Osteoblast (primary cell): ENCODE results near the gene TBC1D24. TPM values are rescaled to one million over a fixed set of nuclear protein-coding genes. Genes with fewer than 3 reads are reported as not detected.
"Not testable (repeated sequence)": the region's sequence is repeated elsewhere in the genome, so short reads cannot be mapped to it uniquely, and the experiment has no call there.

ENCODE experiments used
- DNase-seq: peaks from one replicate; pipeline ENCODE4 v3.0.0; 2011; ENCODE audit warnings: low spot score, mixed read lengths; ENCODE audit not compliant: insufficient read length; ENCODE audit errors: missing footprints
- H2AFZ ChIP-seq: 2 replicates; pipeline ENCODE4 v1.6.0; 2011; ENCODE audit warnings: mild to moderate bottlenecking, low read length
- H3K27ac ChIP-seq: 2 replicates; pipeline ENCODE4 v1.5.1; 2011; ENCODE audit warnings: mild to moderate bottlenecking, low read depth, low read length, moderate library complexity
- H3K27me3 ChIP-seq: 2 replicates; pipeline ENCODE4 v1.6.0; 2012; ENCODE audit warnings: mild to moderate bottlenecking, control low read depth, inconsistent platforms, low read length, moderate library complexity; ENCODE audit not compliant: insufficient read depth
- H3K36me3 ChIP-seq: 2 replicates; pipeline ENCODE4 v1.5.1; 2011; ENCODE audit warnings: mild to moderate bottlenecking, low read length, control low read depth, moderate library complexity; ENCODE audit not compliant: insufficient read depth
- H3K4me1 ChIP-seq: 2 replicates; pipeline ENCODE4 v1.5.1; 2011; ENCODE audit warnings: mild to moderate bottlenecking, low read length, control low read depth, moderate library complexity; ENCODE audit not compliant: insufficient read depth
- H3K4me2 ChIP-seq: 2 replicates; pipeline ENCODE4 v1.6.0; 2011; ENCODE audit warnings: mild to moderate bottlenecking, low read length; ENCODE audit not compliant: insufficient read depth
- H3K4me3 ChIP-seq: fragments of 200-600 bp; sonication (generic); 3 replicates; pipeline ENCODE4 v1.5.1; 2012; ENCODE audit warnings: mild to moderate bottlenecking, low read length, inconsistent platforms; ENCODE audit not compliant: insufficient read depth
- H3K79me2 ChIP-seq: 2 replicates; pipeline ENCODE4 v1.6.0; 2012; ENCODE audit warnings: mild to moderate bottlenecking, low read length, control low read depth, inconsistent platforms; ENCODE audit not compliant: insufficient read depth
- H3K9me3 ChIP-seq: 2 replicates; pipeline ENCODE4 v1.5.1; 2011; ENCODE audit warnings: low read depth, low read length, control low read depth
- H4K20me1 ChIP-seq: 2 replicates; pipeline ENCODE4 v1.6.0; 2012; ENCODE audit warnings: mild to moderate bottlenecking, low read length, control low read depth; ENCODE audit not compliant: insufficient read depth
- CTCF ChIP-seq: IDR thresholded peaks from 2 replicates; pipeline ENCODE4 v1.5.1; 2011; ENCODE audit warnings: mild to moderate bottlenecking, low read depth, low read length, moderate library complexity; ENCODE audit errors: extremely low read depth
- total RNA-seq: library from RNA; depleted of rRNA; stranded (reverse); fragments of >200 nt; gene quantifications from 2 replicates; pipeline ENCODE4 v1.2.3, GENCODE V29; 2012

Gene TBC1D24
- total RNA-seq, 1 donor = 16.6 TPM

GRCh38 chr16:2531371-2531695 is 56.4 kb downstream of the TBC1D24 start, which contains the start of gene CEMP1:
Gene CEMP1, minus strand, starts transcription at chr16:2531408. Its CDS starts 335 bp downstream, at chr16:2531073.
- Histone ChIP-seq H3K4me3 (peak within 1 kb of the TSS; percentile 87), H2AFZ (peak within 1 kb of the TSS; percentile 80), H4K20me1 (peaks cover 10% of the 10 kb centered on the region), H3K4me1 (peaks cover 12% of the 10 kb centered on the region), H3K27me3 (no peaks in the 10 kb centered on the region), H3K9me3 (no peaks in the 10 kb centered on the region), H3K36me3 (peaks cover 24% of the 10 kb centered on the region), H3K27ac (peak within 1 kb of the TSS; percentile 72), H3K4me2 (peak within 1 kb of the TSS; percentile 99), H3K79me2 (peaks cover 16% of the 10 kb centered on the region)
- DNase-seq = peak; percentile 79
- TF ChIP-seq CTCF = no peak

GRCh38 chr16:2531696-2532493 is 57.0 kb downstream of the TBC1D24 start:
- Histone ChIP-seq H3K9me3 (no peaks in the 10 kb centered on the region), H3K27me3 (no peaks in the 10 kb centered on the region), H3K4me2 (peak overlapping the region; percentile 99), H4K20me1 (peaks cover 10% of the 10 kb centered on the region), H3K4me3 (peak overlapping the region; percentile 87), H3K36me3 (peaks cover 22% of the 10 kb centered on the region), H2AFZ (peak overlapping the region; percentile 80), H3K27ac (peak overlapping the region; percentile 72), H3K4me1 (peaks cover 12% of the 10 kb centered on the region), H3K79me2 (peaks cover 12% of the 10 kb centered on the region)
- peak; percentile 100 for DNase-seq
- TF ChIP-seq CTCF = no peak

GRCh38 chr16:2532494-2533141 is 57.7 kb downstream of the TBC1D24 start:
- peak overlapping the region; percentile 77 for H2AFZ ChIP-seq
- peaks cover 7% of the 10 kb centered on the region for H3K79me2 ChIP-seq
- peak overlapping the region; percentile 42 for H3K27ac ChIP-seq
- H3K4me2 ChIP-seq = peak overlapping the region; percentile 99
- peaks cover 10% of the 10 kb centered on the region for H4K20me1 ChIP-seq
- peaks cover 18% of the 10 kb centered on the region for H3K36me3 ChIP-seq
- H3K27me3 ChIP-seq = no peaks in the 10 kb centered on the region
- H3K4me3 ChIP-seq = peak overlapping the region; percentile 87
- TF ChIP-seq CTCF = no peak
- H3K9me3 ChIP-seq = no peaks in the 10 kb centered on the region
- peaks cover 16% of the 10 kb centered on the region for H3K4me1 ChIP-seq
- DNase-seq = peak; percentile 81

- peak overlapping the region; percentile 99 for H3K4me2 ChIP-seq
- peaks cover 13% of the 10 kb centered on the region for H3K36me3 ChIP-seq
- peak overlapping the region; percentile 42 for H3K27ac ChIP-seq
- H3K9me3 ChIP-seq, H2AFZ ChIP-seq, H3K79me2 ChIP-seq, DNase-seq, H4K20me1 ChIP-seq, H3K27me3 ChIP-seq: not testable (repeated sequence)
- peaks cover 16% of the 10 kb centered on the region for H3K4me1 ChIP-seq
- H3K4me3 ChIP-seq = peak overlapping the region; percentile 87
Measured at GRCh38 chr16:2533142-2533755, 58.3 kb downstream of the TBC1D24 start.
